HepG2 (cell line): ENCODE data around the gene PACS1. TPM values are rescaled to one million over a fixed set of nuclear protein-coding genes. Genes with fewer than 3 reads are reported as not detected.

Source experiments
- CCAR2 ChIP-seq: fragments of 200-400 bp; formaldehyde crosslinking; optimal IDR thresholded peaks from 2 replicates; pipeline ENCODE3; 2018; ENCODE audit warnings: low read depth, mild to moderate bottlenecking, low read length, moderate library complexity
- KAT7 ChIP-seq: IDR thresholded peaks from 2 replicates; pipeline ENCODE4 v1.6.1; 2018; ENCODE audit warnings: borderline replicate concordance, missing compliant biosample characterization
- MTF1 ChIP-seq: sonication (generic); formaldehyde crosslinking; IDR thresholded peaks from 2 replicates; pipeline ENCODE4 v1.5.0; 2020; ENCODE audit warnings: missing genetic modification reagents
- NR3C1 ChIP-seq: sonication (generic); formaldehyde crosslinking; IDR thresholded peaks from 2 replicates; pipeline ENCODE4 v1.4.0; 2020; ENCODE audit warnings: missing genetic modification reagents
- RARG ChIP-seq: sonication (generic); formaldehyde crosslinking; IDR thresholded peaks from 2 replicates; pipeline ENCODE4 v1.4.0; 2020; ENCODE audit warnings: low read depth, mild to moderate bottlenecking, missing genetic modification reagents
- SIN3B ChIP-seq: fragments of 150-350 bp; IDR thresholded peaks from 2 replicates; pipeline ENCODE4 v1.6.1; 2014; ENCODE audit warnings: low read length
- SNAPC2 ChIP-seq: sonication (generic); formaldehyde crosslinking; IDR thresholded peaks from 2 replicates; pipeline ENCODE4 v1.8.1; 2022; ENCODE audit warnings: mild to moderate bottlenecking, missing genetic modification reagents
- SP4 ChIP-seq: sonication (generic); formaldehyde crosslinking; IDR thresholded peaks from 2 replicates; pipeline ENCODE4 v1.8.1; 2023; ENCODE audit warnings: mild to moderate bottlenecking, missing genetic modification reagents
- U2AF2 ChIP-seq: fragments of 200-400 bp; formaldehyde crosslinking; IDR thresholded peaks from 2 replicates; pipeline ENCODE4 v1.6.1; 2017; ENCODE audit warnings: low read depth, mild to moderate bottlenecking, low read length
- XBP1 ChIP-seq: sonication (generic); formaldehyde crosslinking; IDR thresholded peaks from 2 replicates; pipeline ENCODE4 v1.5.0; 2020; ENCODE audit warnings: missing genetic modification reagents
- ZNF17 ChIP-seq: sonication (generic); formaldehyde crosslinking; IDR thresholded peaks from 2 replicates; pipeline ENCODE4 v1.5.0; 2020; ENCODE audit warnings: mild to moderate bottlenecking, missing genetic modification reagents
- ZNF18 ChIP-seq: sonication (generic); formaldehyde crosslinking; IDR thresholded peaks from 2 replicates; pipeline ENCODE4 v1.8.0; 2022; ENCODE audit warnings: mild to moderate bottlenecking, missing genetic modification reagents; ENCODE audit not compliant: insufficient replicate concordance
- ZNF230 ChIP-seq: sonication (generic); formaldehyde crosslinking; IDR thresholded peaks from 2 replicates; pipeline ENCODE4 v1.4.0; 2020; ENCODE audit warnings: mild to moderate bottlenecking, missing genetic modification reagents
- ZNF737 ChIP-seq: sonication (generic); formaldehyde crosslinking; IDR thresholded peaks from 2 replicates; pipeline ENCODE4 v1.5.0; 2020; ENCODE audit warnings: missing genetic modification reagents, mild to moderate bottlenecking, borderline replicate concordance
- ZNF800 ChIP-seq: sonication (generic); formaldehyde crosslinking; IDR thresholded peaks from 2 replicates; pipeline ENCODE4 v1.4.0; 2020; ENCODE audit warnings: missing genetic modification reagents
- polyA plus RNA-seq, 8 experiments: library from polyadenylated mRNA; depleted of rRNA in 3 of 8; stranded (reverse) in 7 of 8; unstranded in 1 of 8; fragments of >200 nt; fragmentation: Illumina TruSeq in 4 of 8; extraction: Trizol in 4 of 8; gene quantifications; 2 replicates each; pipeline versions ENCODE4 v1.2.1 to v1.2.3, GENCODE V29; 2011 to 2016; ENCODE audit warnings: low read depth in 4 of 8, missing spikeins in 1 of 8, mixed read lengths in 1 of 8; ENCODE audit not compliant: insufficient read depth in 1 of 8
- total RNA-seq, 5 experiments: library from RNA; depleted of rRNA; stranded (reverse); fragments of >200 nt; fragmentation: Illumina TruSeq; extraction: Trizol; gene quantifications; 2 replicates each; pipeline ENCODE4 v1.2.3, GENCODE V29; 2016; ENCODE audit warnings: low read depth in 1 of 5
- TF ChIP-seq, protein P1 (sequence below): fragments of 450-650 bp; IDR thresholded peaks from 2 replicates; pipeline ENCODE4 v1.6.1; 2017
- TF ChIP-seq, protein P2 (sequence below): sonication (generic); formaldehyde crosslinking; IDR thresholded peaks from 2 replicates; pipeline ENCODE4 v1.5.1; 2020; ENCODE audit warnings: mild to moderate bottlenecking, missing genetic modification reagents, borderline replicate concordance

Gene PACS1
- total and polyA plus RNA-seq, 2 of the 13 experiments (the other 11 are each of a cell fraction or from before 2014, with no cell fraction given) = 7.6 to 8.6 TPM

DNA sequence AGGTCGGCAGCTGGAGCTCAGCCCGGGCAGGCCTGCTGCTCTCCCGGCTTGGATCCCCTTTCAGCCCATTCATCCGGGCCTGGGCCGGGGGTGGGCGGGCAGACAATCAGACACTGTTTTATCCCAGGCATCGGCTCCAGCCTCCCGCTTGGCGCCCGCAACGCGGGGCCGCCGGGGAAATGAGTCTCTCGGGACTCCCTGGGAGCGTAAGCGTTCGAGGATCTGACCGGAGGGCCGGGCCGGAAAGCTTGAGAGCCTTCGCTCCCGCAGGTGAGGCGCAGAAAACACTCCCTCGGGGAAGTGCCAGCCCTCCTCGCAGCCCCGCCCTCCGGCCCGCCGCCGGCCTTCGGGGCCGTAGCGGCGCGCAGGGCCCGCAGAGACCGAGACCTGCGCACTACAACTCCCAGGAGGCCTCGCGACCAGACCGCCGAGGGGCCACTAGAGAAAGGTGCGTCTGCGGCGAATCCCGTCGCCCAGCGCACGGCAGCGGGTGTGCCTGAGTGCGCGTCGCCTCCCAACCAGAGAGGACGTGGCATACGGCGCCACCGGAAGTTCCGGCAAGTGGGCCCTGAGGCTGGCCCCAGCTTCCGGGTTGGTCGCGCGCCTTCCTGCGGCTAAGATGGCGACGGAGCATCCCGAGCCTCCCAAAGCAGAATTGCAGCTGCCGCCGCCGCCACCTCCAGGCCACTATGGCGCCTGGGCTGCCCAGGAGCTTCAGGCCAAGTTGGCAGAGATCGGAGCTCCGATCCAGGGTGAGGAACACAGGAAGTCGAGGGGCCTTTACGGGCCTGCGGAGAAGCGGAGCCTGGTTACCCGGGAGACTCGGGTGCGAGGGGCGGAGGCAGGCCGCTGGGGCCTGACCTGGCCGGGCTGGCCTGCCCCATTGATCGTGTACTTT, 18.1 kb upstream of the PACS1 start, which contains the start of gene SF3B2 (continued):
- TF ChIP-seq, protein P1, sequence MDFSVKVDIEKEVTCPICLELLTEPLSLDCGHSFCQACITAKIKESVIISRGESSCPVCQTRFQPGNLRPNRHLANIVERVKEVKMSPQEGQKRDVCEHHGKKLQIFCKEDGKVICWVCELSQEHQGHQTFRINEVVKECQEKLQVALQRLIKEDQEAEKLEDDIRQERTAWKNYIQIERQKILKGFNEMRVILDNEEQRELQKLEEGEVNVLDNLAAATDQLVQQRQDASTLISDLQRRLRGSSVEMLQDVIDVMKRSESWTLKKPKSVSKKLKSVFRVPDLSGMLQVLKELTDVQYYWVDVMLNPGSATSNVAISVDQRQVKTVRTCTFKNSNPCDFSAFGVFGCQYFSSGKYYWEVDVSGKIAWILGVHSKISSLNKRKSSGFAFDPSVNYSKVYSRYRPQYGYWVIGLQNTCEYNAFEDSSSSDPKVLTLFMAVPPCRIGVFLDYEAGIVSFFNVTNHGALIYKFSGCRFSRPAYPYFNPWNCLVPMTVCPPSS = no peak
- TF ChIP-seq U2AF2 = no peak
- no peak for TF ChIP-seq MTF1 (CRISPR knock-in tag)
- peak; percentile 91 for TF ChIP-seq SP4 (CRISPR knock-in tag)
- no peak for TF ChIP-seq CCAR2
- no peak for TF ChIP-seq ZNF800
- no peak for TF ChIP-seq ZNF737 (CRISPR knock-in tag)
- TF ChIP-seq SIN3B = peak; percentile 70
- TF ChIP-seq KAT7 (CRISPR knock-in tag) = no peak; the same call in 1 of the 2 replicates
- no peak for TF ChIP-seq NR3C1 (CRISPR knock-in tag)
- 0 out of 2 replicates have a peak, but pooled peaks have one; percentile 36 for TF ChIP-seq XBP1 (CRISPR knock-in tag)
- peak; percentile 93 for TF ChIP-seq ZNF230 (CRISPR knock-in tag)
- peak; percentile 88 for TF ChIP-seq ZNF18
- 0 out of 2 replicates have a peak, but pooled peaks have one; percentile 61 for TF ChIP-seq SNAPC2 (CRISPR knock-in tag)
- TF ChIP-seq, protein P2, sequence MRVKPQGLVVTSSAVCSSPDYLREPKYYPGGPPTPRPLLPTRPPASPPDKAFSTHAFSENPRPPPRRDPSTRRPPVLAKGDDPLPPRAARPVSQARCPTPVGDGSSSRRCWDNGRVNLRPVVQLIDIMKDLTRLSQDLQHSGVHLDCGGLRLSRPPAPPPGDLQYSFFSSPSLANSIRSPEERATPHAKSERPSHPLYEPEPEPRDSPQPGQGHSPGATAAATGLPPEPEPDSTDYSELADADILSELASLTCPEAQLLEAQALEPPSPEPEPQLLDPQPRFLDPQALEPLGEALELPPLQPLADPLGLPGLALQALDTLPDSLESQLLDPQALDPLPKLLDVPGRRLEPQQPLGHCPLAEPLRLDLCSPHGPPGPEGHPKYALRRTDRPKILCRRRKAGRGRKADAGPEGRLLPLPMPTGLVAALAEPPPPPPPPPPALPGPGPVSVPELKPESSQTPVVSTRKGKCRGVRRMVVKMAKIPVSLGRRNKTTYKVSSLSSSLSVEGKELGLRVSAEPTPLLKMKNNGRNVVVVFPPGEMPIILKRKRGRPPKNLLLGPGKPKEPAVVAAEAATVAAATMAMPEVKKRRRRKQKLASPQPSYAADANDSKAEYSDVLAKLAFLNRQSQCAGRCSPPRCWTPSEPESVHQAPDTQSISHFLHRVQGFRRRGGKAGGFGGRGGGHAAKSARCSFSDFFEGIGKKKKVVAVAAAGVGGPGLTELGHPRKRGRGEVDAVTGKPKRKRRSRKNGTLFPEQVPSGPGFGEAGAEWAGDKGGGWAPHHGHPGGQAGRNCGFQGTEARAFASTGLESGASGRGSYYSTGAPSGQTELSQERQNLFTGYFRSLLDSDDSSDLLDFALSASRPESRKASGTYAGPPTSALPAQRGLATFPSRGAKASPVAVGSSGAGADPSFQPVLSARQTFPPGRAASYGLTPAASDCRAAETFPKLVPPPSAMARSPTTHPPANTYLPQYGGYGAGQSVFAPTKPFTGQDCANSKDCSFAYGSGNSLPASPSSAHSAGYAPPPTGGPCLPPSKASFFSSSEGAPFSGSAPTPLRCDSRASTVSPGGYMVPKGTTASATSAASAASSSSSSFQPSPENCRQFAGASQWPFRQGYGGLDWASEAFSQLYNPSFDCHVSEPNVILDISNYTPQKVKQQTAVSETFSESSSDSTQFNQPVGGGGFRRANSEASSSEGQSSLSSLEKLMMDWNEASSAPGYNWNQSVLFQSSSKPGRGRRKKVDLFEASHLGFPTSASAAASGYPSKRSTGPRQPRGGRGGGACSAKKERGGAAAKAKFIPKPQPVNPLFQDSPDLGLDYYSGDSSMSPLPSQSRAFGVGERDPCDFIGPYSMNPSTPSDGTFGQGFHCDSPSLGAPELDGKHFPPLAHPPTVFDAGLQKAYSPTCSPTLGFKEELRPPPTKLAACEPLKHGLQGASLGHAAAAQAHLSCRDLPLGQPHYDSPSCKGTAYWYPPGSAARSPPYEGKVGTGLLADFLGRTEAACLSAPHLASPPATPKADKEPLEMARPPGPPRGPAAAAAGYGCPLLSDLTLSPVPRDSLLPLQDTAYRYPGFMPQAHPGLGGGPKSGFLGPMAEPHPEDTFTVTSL = no peak; the same call in 1 of the 2 replicates
- TF ChIP-seq RARG (CRISPR knock-in tag) = no peak
- TF ChIP-seq ZNF17 (CRISPR knock-in tag) = no peak
